H9 (cell line): ENCODE measurements around the gene LITAF. TPM values are rescaled to one million over a fixed set of nuclear protein-coding genes. Genes with fewer than 3 reads are reported as not detected.

ENCODE experiments used
- DNase-seq: peaks from one replicate; pipeline ENCODE4 v3.0.0-alpha.2; 2017
- H2AFZ ChIP-seq: one replicate; pipeline ENCODE4 v1.6.1; 2013; ENCODE audit warnings: mild to moderate bottlenecking, low read length, control low read depth, moderate library complexity
- H2AK5ac ChIP-seq: 2 replicates; pipeline ENCODE4 v1.6.1; 2013; ENCODE audit warnings: low read length, control low read depth, mixed read lengths; ENCODE audit not compliant: insufficient read length
- H2BK120ac ChIP-seq: one replicate; pipeline ENCODE4 v1.6.1; 2013; ENCODE audit warnings: low read depth, mild to moderate bottlenecking, low read length, control low read depth, inconsistent platforms; ENCODE audit not compliant: poor library complexity, severe bottlenecking
- H2BK12ac ChIP-seq: 2 replicates; pipeline ENCODE4 v1.6.1; 2013; ENCODE audit warnings: low read length, control low read depth, mixed read lengths, low read depth; ENCODE audit not compliant: insufficient read length
- H2BK15ac ChIP-seq: 2 replicates; pipeline ENCODE4 v1.6.1; 2013; ENCODE audit warnings: low read depth, low read length, control low read depth
- H2BK20ac ChIP-seq: one replicate; pipeline ENCODE4 v1.6.1; 2013; ENCODE audit warnings: low read depth, mild to moderate bottlenecking, low read length, control low read depth, inconsistent platforms; ENCODE audit not compliant: poor library complexity, severe bottlenecking
- H2BK5ac ChIP-seq: 2 replicates; pipeline ENCODE4 v1.6.1; 2013; ENCODE audit warnings: low read length, control low read depth, mixed read lengths; ENCODE audit not compliant: insufficient read length
- H3K14ac ChIP-seq: 2 replicates; pipeline ENCODE4 v1.6.1; 2013; ENCODE audit warnings: low read length, control low read depth; ENCODE audit not compliant: insufficient read depth
- H3K18ac ChIP-seq: 2 replicates; pipeline ENCODE4 v1.6.1; 2013; ENCODE audit warnings: low read depth, mild to moderate bottlenecking, mixed read lengths, low read length, control low read depth; ENCODE audit not compliant: insufficient read length
- H3K23ac ChIP-seq: 2 replicates; pipeline ENCODE4 v1.6.1; 2013; ENCODE audit warnings: low read length, control low read depth, mixed read lengths, low read depth; ENCODE audit not compliant: insufficient read length
- H3K23me2 ChIP-seq: 2 replicates; pipeline ENCODE4 v1.6.1; 2013; ENCODE audit warnings: low read depth, mild to moderate bottlenecking, mixed read lengths, low read length, control low read depth; ENCODE audit not compliant: insufficient read length, poor library complexity, severe bottlenecking
- H3K27ac ChIP-seq: 2 replicates; pipeline ENCODE4 v1.5.1; 2013; ENCODE audit warnings: low read length, control low read depth, mixed read lengths, low read depth; ENCODE audit not compliant: insufficient read length
- H3K27me3 ChIP-seq: 2 replicates; pipeline ENCODE4 v1.6.1; 2013; ENCODE audit warnings: low read length, control low read depth, inconsistent platforms; ENCODE audit not compliant: insufficient read depth
- H3K4ac ChIP-seq: 2 replicates; pipeline ENCODE4 v1.6.1; 2013; ENCODE audit warnings: low read depth, mild to moderate bottlenecking, control low read depth, inconsistent platforms, low read length, moderate library complexity
- H3K4me1 ChIP-seq: 2 replicates; pipeline ENCODE4 v1.6.1; 2013; ENCODE audit warnings: low read length, control low read depth, inconsistent platforms; ENCODE audit not compliant: insufficient read depth
- H3K4me2 ChIP-seq: 2 replicates; pipeline ENCODE4 v1.6.1; 2013; ENCODE audit warnings: low read length, control low read depth, mixed read lengths; ENCODE audit not compliant: insufficient read length, insufficient read depth
- H3K56ac ChIP-seq: 2 replicates; pipeline ENCODE4 v1.6.1; 2013; ENCODE audit warnings: low read depth, mild to moderate bottlenecking, mixed read lengths, low read length, control low read depth; ENCODE audit not compliant: insufficient read length
- H3K79me1 ChIP-seq: 2 replicates; pipeline ENCODE4 v1.6.1; 2013; ENCODE audit warnings: low read depth, mild to moderate bottlenecking, moderate library complexity, low read length, control low read depth, inconsistent platforms; ENCODE audit not compliant: insufficient read depth, poor library complexity, severe bottlenecking
- H3K79me2 ChIP-seq: 2 replicates; pipeline ENCODE4 v1.6.1; 2013; ENCODE audit warnings: low read length, control low read depth, inconsistent platforms; ENCODE audit not compliant: insufficient read depth
- H3K9ac ChIP-seq: 2 replicates; pipeline ENCODE4 v1.6.1; 2013; ENCODE audit warnings: low read length, control low read depth, mixed read lengths; ENCODE audit not compliant: insufficient read length; ENCODE audit errors: extremely low read depth
- H3K9me3 ChIP-seq: one replicate; pipeline ENCODE4 v1.6.1; 2013; ENCODE audit warnings: low read depth, low read length, inconsistent platforms; ENCODE audit not compliant: control insufficient read depth
- H3T11ph ChIP-seq: one replicate; pipeline ENCODE4 v1.6.1; 2013; ENCODE audit warnings: mild to moderate bottlenecking, low read length, control low read depth, inconsistent platforms
- H4K20me1 ChIP-seq: one replicate; pipeline ENCODE4 v1.6.1; 2013; ENCODE audit not compliant: control insufficient read depth, insufficient read length, insufficient read depth
- H4K5ac ChIP-seq: 2 replicates; pipeline ENCODE4 v1.6.1; 2013; ENCODE audit warnings: low read depth, mild to moderate bottlenecking, mixed read lengths, low read length, control low read depth; ENCODE audit not compliant: insufficient read length
- H4K8ac ChIP-seq: replicated peaks from 2 replicates; pipeline ENCODE4 v1.6.1; 2013; ENCODE audit warnings: low read length, control low read depth, mixed read lengths, low read depth; ENCODE audit not compliant: insufficient read length
- H4K91ac ChIP-seq: 2 replicates; pipeline ENCODE4 v1.6.1; 2013; ENCODE audit warnings: low read depth, mild to moderate bottlenecking, moderate library complexity, mixed read lengths, low read length, control low read depth; ENCODE audit not compliant: insufficient read length
- H3K27ac Mint-ChIP-seq, 3 experiments: 2 replicates in 2 of 3; 3 replicates in 1 of 3; pipeline ENCODE4 v1.8.0; 2020 to 2021; ENCODE audit warnings: mixed read lengths in 3 of 3, mild to moderate bottlenecking in 1 of 3, moderate library complexity in 1 of 3
- H3K27me3 Mint-ChIP-seq: 2 replicates; pipeline ENCODE4 v1.8.0; 2021; ENCODE audit warnings: low read depth, mild to moderate bottlenecking, moderate library complexity, mixed read lengths
- H3K36me3 Mint-ChIP-seq, 3 experiments: 2 replicates in 2 of 3; 3 replicates in 1 of 3; pipeline ENCODE4 v1.8.0; 2020 to 2021; ENCODE audit warnings: low read depth in 3 of 3, mixed read lengths in 3 of 3; ENCODE audit not compliant: insufficient read depth in 1 of 3
- H3K4me1 Mint-ChIP-seq, 2 experiments: 2 replicates each; pipeline ENCODE4 v1.8.0; 2020; ENCODE audit warnings: mixed read lengths in 2 of 2
- H3K4me3 Mint-ChIP-seq, 2 experiments: 2 replicates in 1 of 2; 3 replicates in 1 of 2; pipeline ENCODE4 v1.8.0; 2020 to 2021; ENCODE audit warnings: mild to moderate bottlenecking in 2 of 2, mixed read lengths in 2 of 2, moderate library complexity in 1 of 2
- H3K9me3 Mint-ChIP-seq, 2 experiments: 2 replicates in 1 of 2; 3 replicates in 1 of 2; pipeline ENCODE4 v1.8.0; 2020; ENCODE audit warnings: mild to moderate bottlenecking in 2 of 2, mixed read lengths in 2 of 2, moderate library complexity in 1 of 2
- CTCF ChIP-seq: fragments of 200-600 bp; sonication (generic); conservative IDR thresholded peaks from 3 replicates; pipeline ENCODE4 v1.8.0; 2021; ENCODE audit warnings: antibody characterized with exemption, mild to moderate bottlenecking
- WGBS: extraction: QIAGEN DNeasy Blood & Tissue Kit; methylation state at CpG from one replicate; pipeline ENCODE4 v1.1.7; 2013; ENCODE audit warnings: missing lambda C conversion rate, low lambda C conversion rate, mixed read lengths; ENCODE audit not compliant: insufficient read length; ENCODE audit errors: extremely low coverage; 5-methylcytosine and 5-hydroxymethylcytosine counted together
- total RNA-seq: library from RNA; stranded (reverse); gene quantifications from 2 replicates; pipeline ENCODE4 v1.2.1, GENCODE V29; 2021

The LITAF gene
- total RNA-seq, 1 experiment from 2014 or later: 249 TPM

- Histone ChIP-seq H3K14ac (no peak overlapping the region), H2BK20ac (no peak overlapping the region), H2AFZ (no peak overlapping the region), H3K4me1 (no peaks in the 10 kb centered on the region), H2BK15ac (no peak overlapping the region), H4K5ac (no peak overlapping the region), H3K23ac (no peak overlapping the region), H4K20me1 (no peaks in the 10 kb centered on the region), H3T11ph (no peak overlapping the region), H4K8ac (no peak overlapping the region), H3K27me3 (no peaks in the 10 kb centered on the region), H2AK5ac (no peak overlapping the region), H3K27ac (no peak overlapping the region), H3K4ac (no peak overlapping the region), H2BK5ac (no peak overlapping the region), H2BK120ac (no peak overlapping the region), H2BK12ac (no peak overlapping the region), H3K79me1 (no peaks in the 10 kb centered on the region), H3K9ac (no peak overlapping the region), H3K18ac (no peak overlapping the region), H4K91ac (no peak overlapping the region), H3K9me3 (no peaks in the 10 kb centered on the region), H3K23me2 (no peaks in the 10 kb centered on the region), H3K79me2 (no peaks in the 10 kb centered on the region), H3K56ac (no peak overlapping the region), H3K4me2 (no peak overlapping the region)
- TF ChIP-seq CTCF: no peak
- no CpG with 5 or more reads among the region's 4 CpGs for WGBS
- H3K9me3 Mint-ChIP-seq: no peaks in the 10 kb centered on the region
- no peaks in the 10 kb centered on the region for H3K27me3 Mint-ChIP-seq
- H3K36me3 Mint-ChIP-seq: no peaks in the 10 kb centered on the region
- H3K4me3 Mint-ChIP-seq: no peak overlapping the region
- peak overlapping the region in 2 of 3 experiments; percentile 58 to 59; a peak in 1 of 7 replicates for H3K27ac Mint-ChIP-seq
- peaks cover 12 to 18% of the 10 kb centered on the region in 2 experiments for H3K4me1 Mint-ChIP-seq
- DNase-seq: no peak
Observed at GRCh38 chr16:11539641-11540050, 47.1 kb downstream of the LITAF start.
